ENCODE data around the gene HINFP.
"Not testable (repeated sequence)": the region's sequence is repeated elsewhere in the genome, so short reads cannot be mapped to it uniquely, and the experiment has no call there.

The HINFP gene

DNA sequence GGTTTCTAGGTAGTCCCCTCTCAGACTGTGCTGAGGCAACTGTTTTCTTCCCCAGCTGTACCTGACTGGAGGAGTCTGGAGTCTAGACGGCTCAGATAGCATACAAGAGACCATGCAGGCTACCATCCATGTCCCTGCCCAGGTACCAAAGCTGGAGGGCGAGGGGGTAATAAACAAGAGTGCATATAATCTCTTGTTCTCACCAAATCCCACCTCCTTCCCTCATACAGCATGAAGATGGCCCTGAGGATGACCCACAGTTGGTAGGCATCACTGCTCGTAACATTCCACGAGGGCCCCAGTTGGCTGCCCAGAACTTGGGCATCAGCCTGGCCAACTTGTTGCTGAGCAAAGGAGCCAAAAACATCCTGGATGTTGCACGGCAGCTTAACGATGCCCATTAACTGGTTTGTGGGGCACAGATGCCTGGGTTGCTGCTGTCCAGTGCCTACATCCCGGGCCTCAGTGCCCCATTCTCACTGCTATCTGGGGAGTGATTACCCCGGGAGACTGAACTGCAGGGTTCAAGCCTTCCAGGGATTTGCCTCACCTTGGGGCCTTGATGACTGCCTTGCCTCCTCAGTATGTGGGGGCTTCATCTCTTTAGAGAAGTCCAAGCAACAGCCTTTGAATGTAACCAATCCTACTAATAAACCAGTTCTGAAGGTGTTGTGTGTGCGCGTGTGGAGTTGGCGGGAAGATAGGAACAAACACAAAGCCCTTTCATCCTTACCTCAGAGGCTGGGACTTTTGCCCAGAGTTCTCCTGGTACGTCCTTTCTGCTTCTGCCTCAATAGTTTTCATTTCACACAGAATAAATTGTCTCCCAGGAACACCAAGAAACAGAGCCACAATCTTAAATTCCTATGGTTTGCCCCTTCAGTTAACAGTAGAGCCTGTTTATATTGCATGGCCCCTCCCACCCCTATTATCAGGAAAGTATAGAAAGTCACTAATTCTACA lies 28.2 kb upstream of the HINFP start:
- H3K9me3 Mint-ChIP-seq, result no peaks in the 10 kb centered on the region
- H3K27ac Mint-ChIP-seq, result peak overlapping the region; percentile 98
- H3K4me3 Mint-ChIP-seq, result peak overlapping the region; percentile 87
- no peak for DNase-seq (ENCODE audit: low spot score in 2 of 2)
- H3K36me3 Mint-ChIP-seq, result peaks cover 74% of the 10 kb centered on the region
- H3K4me1 Mint-ChIP-seq, result peaks cover 38% of the 10 kb centered on the region
- no peak for ATAC-seq

DNA sequence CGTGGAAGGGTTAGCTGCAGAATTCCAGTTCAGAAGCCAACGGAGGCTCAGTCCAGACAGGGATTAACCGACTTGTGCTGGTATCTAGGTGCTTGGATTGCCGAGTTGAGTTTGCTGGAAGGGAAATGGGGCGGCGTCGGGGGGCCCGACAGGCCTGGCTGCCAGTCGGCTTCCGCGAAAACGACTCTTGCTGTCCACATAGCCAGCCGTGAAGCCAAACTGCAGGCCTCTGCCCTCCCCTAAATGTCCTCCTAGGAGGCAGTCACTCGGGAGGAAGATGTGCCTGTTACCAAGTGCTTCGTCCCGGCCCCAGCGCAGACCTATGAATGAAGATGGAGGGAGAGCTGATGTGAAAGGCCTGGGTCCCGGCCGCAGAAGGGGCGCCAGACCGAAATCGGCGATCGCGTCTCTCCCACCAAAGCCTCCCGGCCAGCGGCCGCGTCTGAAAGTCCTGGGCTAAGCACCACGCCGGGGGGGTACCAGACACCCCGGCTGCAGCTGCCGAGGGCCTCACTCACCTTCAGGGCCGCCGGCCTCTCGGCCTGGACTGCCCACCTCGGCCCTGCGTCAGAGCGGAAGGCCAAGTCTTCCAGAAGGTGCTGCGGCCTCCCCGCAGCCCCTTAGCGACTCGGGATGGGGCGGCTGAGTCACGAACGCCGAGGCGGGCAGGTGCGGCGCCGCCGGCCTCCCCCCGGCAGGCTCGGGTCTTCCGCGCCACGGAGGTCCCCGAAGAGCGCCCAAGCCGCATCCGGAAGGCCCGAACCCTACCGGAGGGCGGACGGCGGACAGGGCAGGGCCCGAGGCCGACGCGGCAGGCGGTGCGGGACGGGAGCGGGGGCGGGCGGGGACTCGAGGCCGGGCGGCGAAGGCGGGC lies 27.2 kb upstream of the HINFP start:
- peaks cover 84% of the 10 kb centered on the region for H3K36me3 Mint-ChIP-seq
- peaks cover 44% of the 10 kb centered on the region for H3K4me1 Mint-ChIP-seq
- peak overlapping the region; percentile 87 for H3K4me3 Mint-ChIP-seq
- ATAC-seq (peak; percentile 24), DNase-seq (ENCODE audit: low spot score in 2 of 2) (peak; percentile 42 to 77)
- H3K27ac Mint-ChIP-seq, result peak overlapping the region; percentile 98
- H3K9me3 Mint-ChIP-seq, result no peaks in the 10 kb centered on the region

GRCh38 chr11:119094816-119095065 lies 26.6 kb upstream of the HINFP start:
- ATAC-seq, result peak; percentile 59
- H3K9me3 Mint-ChIP-seq, result no peaks in the 10 kb centered on the region
- peaks cover 90% of the 10 kb centered on the region for H3K36me3 Mint-ChIP-seq

DNA sequence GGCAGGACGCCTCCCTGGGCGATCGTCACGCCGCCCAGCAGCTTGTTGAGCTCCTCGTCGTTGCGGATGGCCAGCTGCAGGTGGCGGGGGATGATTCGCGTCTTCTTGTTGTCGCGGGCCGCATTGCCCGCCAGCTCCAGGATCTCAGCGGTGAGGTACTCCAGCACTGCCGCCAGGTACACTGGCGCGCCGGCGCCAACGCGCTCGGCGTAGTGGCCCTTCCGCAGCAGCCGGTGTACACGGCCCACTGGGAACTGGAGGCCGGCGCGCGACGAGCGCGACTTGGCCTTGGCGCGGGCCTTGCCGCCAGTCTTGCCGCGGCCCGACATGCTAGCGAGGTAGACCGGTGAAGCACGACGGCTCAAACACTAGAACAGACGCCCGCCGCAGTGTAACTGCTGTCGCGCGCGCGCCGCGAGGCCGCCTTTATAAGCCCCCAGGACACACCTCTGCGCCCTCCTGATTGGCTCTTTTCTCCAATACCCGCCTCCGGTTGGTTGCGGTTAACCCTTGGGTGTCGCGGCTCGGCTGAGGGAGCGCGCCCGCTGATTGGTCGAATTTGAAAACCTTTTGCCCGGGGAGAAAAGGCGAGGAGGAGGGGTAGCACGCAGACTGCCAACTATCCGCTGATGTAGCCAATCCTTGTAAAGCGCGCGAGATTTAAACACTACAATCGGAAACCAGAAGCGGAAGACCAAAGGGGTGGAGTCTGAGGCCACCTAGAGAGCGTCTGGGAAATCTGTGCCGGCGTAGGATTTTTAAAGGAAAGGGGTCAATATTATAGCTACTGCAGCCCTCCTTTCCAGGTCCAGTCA lies 26.1 kb upstream of the HINFP start:
- Mint-ChIP-seq H3K36me3 (peaks cover 91% of the 10 kb centered on the region), H3K4me3 (peak overlapping the region; percentile 87), H3K27ac (peak overlapping the region; percentile 98), H3K4me1 (peaks cover 52% of the 10 kb centered on the region), H3K9me3 (no peaks in the 10 kb centered on the region)
- ATAC-seq, result peak; percentile 88
- peak; percentile 99 to 100 for DNase-seq (ENCODE audit: low spot score in 2 of 2)

More at GRCh38 chr11:119094816-119095065, 26.6 kb upstream of the HINFP start:
- peaks cover 46% of the 10 kb centered on the region for H3K4me1 Mint-ChIP-seq
- H3K4me3 Mint-ChIP-seq, result peak overlapping the region; percentile 87
- H3K27ac Mint-ChIP-seq, result peak overlapping the region; percentile 98
- peak in 1 of 2 donors; percentile 63 for DNase-seq (ENCODE audit: low spot score in 2 of 2)

- Mint-ChIP-seq H3K4me3 (peak overlapping the region; percentile 88), H3K27ac (peak overlapping the region; percentile 97), H3K4me1 (peaks cover 40% of the 10 kb centered on the region), H3K9me3 (no peaks in the 10 kb centered on the region), H3K36me3 (peaks cover 72% of the 10 kb centered on the region)
- ATAC-seq (no peak), DNase-seq (ENCODE audit: low spot score in 2 of 2) (no peak)
Measured at GRCh38 chr11:119099711-119100110, 21.7 kb upstream of the HINFP start.

DNA sequence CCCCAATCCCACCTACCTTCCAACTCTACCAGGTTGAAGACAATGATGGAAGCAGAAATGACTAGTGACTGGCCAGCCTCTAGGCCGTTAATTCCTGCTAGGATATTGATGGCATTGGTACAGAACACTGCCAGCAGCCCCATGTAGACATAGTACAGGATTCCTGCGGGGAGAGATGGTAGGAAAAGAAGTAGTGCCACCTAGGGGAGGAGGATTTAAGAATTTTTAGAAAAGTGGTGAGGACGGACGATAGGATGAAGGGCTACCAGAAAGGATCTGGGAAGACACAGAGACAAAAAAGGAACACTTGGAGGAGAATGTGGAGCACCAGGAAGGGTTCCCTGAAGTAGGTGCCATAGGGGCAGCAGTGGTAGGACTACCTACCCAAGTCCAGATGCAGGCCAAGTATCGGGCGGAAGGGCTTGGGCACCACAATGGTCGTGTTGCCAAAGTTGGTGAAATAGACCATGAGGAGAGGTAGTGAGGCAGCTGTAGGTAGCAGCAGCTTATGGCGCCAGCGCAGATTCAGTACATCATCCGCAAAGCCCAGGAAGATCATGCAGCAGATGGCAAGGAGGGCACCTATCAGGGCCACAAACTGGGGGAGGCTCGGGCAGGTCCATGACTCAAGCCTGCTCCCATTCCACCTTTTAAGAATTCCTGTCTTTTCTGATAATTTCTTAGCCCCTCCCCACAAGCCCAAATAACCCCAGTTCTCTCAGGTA lies 21.0 kb upstream of the HINFP start:
- Mint-ChIP-seq H3K4me1 (peaks cover 36% of the 10 kb centered on the region), H3K4me3 (peak overlapping the region; percentile 88), H3K36me3 (peaks cover 65% of the 10 kb centered on the region), H3K27ac (peak overlapping the region; percentile 97), H3K9me3 (no peaks in the 10 kb centered on the region)
- ATAC-seq (no peak), DNase-seq (ENCODE audit: low spot score in 2 of 2) (no peak)

DNA sequence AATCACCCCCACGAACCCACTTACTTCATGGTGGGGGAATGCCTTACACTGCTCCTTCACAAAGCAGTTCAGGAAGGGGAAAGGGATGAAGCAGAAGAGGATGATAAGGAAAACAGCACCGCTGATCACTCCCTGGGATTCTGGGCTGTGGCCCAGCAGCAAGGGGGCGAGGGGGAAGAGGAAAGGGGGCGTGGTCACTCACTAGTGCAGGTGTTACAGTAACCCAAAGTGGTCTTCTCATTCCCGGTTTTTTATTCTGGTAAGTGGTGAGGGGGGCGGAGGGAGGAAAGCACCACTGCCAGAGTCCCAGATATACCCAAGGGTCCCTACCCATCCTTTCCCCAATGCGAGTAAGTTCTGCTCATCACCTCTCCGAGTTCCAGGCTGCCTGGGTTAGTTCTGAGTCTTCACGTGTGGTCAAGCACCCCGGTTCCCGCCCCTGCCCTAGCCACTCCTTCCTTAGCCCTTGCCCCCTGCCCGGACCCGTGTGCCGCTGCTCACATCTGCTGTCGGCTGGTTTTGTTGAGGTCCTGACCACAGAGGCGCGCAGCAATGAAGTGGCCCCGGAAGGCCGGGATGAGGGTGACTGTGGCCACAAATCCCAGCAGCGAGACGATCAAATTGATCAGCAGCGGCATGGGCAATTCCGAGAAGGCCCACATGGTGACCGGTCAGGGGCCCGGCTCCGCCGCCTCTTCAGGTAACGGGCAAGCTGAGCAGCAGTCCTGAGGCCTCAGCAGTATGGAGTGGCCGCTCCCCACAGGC lies 20.2 kb upstream of the HINFP start:
- peaks cover 34% of the 10 kb centered on the region for H3K4me1 Mint-ChIP-seq
- no peaks in the 10 kb centered on the region for H3K9me3 Mint-ChIP-seq
- H3K4me3 Mint-ChIP-seq, result peak overlapping the region; percentile 88
- ATAC-seq (peak; percentile 54), DNase-seq (ENCODE audit: low spot score in 2 of 2) (no peak)
- H3K36me3 Mint-ChIP-seq, result peaks cover 57% of the 10 kb centered on the region
- peak overlapping the region; percentile 97 for H3K27ac Mint-ChIP-seq

GRCh38 chr11:119101759-119102423 lies 19.5 kb upstream of the HINFP start, which contains the start of gene DPAGT1:
TSS of gene DPAGT1 (minus strand) at chr11:119101853. CDS start at chr11:119101655, 198 bp downstream.
- peaks cover 50% of the 10 kb centered on the region for H3K36me3 Mint-ChIP-seq
- peaks cover 36% of the 10 kb centered on the region for H3K4me1 Mint-ChIP-seq
- ATAC-seq, result peak; percentile 90
- peak; percentile 70 to 92 for DNase-seq (ENCODE audit: low spot score in 2 of 2)
- peak within 1 kb of the TSS; percentile 97 for H3K27ac Mint-ChIP-seq
- no peaks in the 10 kb centered on the region for H3K9me3 Mint-ChIP-seq
- H3K4me3 Mint-ChIP-seq, result peak within 1 kb of the TSS; percentile 88

DNA sequence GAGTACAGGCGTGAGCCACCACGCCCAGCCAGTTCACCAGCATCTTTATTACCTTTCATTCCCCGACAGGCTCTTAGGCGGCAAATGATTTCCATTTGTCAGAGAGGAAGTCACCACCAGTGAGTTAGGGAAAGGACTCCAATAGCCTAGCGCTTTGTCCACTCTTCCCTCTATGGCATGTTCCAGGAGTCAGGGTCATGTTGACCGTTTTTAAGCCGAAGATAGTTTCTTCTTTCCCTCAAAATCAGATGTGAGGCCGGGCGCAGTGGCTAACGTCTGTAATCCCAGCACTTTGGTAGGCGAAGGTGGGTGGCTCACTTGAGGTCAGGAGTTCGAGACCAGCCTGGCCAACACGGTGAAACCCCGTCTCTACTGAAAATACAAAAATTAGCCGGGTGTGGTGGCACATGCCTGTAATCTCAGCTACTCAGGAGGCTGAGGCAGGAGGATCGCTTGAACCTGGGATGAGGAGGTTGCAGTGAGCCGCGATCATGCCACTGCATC lies 18.2 kb upstream of the HINFP start:
- DNase-seq (ENCODE audit: low spot score in 2 of 2); ATAC-seq; H3K9me3 Mint-ChIP-seq: not testable (repeated sequence)
- peaks cover 39% of the 10 kb centered on the region for H3K36me3 Mint-ChIP-seq
- peak overlapping the region; percentile 88 for H3K4me3 Mint-ChIP-seq
- peaks cover 39% of the 10 kb centered on the region for H3K4me1 Mint-ChIP-seq
- peak overlapping the region; percentile 97 for H3K27ac Mint-ChIP-seq

GRCh38 chr11:119103793-119104192 lies 17.6 kb upstream of the HINFP start:
- no peak for ATAC-seq
- Mint-ChIP-seq H3K4me1 (peaks cover 42% of the 10 kb centered on the region), H3K27ac (no peak overlapping the region), H3K9me3 (no peaks in the 10 kb centered on the region), H3K36me3 (peaks cover 39% of the 10 kb centered on the region), H3K4me3 (no peak overlapping the region)
- DNase-seq (ENCODE audit: low spot score in 2 of 2), result no peak

DNA sequence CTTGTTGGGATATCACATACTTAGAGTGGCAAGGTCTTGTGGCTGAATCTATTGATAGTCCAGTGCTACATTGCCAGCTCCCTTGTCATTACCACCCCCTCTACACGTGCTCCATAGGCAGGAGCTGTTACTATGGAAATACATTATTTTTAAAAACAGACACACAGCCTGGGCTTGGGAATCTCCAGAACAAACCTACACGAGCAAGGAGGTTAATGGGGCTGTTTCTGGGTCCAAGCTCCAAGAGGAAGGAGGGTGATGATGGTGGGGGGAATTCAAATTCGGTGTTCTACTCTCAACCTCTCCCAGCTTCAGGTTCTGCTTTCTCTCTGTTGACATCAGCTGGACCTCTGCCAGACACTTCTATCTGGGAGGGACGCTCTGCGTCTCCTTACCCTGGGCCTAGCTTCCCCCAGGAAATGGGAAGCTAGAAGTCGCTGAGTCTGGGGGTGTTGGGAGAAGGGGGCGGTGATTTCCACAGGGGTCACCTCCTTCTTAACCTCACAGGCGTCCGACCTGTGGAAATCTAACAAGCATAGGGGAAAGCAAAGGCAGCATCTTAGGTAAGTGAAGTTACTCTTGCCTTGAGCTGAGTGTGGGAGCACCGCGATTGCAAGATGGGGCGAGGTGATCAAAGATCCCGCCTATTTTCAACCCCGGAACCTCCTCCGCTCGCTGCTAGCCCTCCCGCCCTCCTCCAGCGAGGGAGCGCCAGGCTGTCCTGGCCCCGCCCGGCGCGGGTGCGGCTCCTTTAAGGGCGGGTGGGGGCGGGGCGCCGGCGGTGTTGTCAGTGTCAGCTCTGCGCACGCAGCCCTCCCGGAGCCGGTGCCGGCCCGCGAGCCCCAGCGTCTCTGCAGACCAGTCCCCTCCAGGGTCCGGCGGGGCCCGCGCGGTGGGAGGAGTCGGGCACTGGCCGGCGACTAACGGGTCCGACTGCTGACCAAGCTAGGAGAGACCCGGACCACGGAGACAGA lies 14.5 kb upstream of the HINFP start, which contains the start of gene C2CD2L:
C2CD2L (plus strand) TSS at position 781 of the 974 bp plus-strand sequence. CDS start 398 bp downstream, outside the sequence.
- Mint-ChIP-seq H3K36me3 (peaks cover 31% of the 10 kb centered on the region), H3K27ac (peak within 1 kb of the TSS; percentile 95), H3K9me3 (no peaks in the 10 kb centered on the region), H3K4me1 (peaks cover 42% of the 10 kb centered on the region), H3K4me3 (peak within 1 kb of the TSS; percentile 88)
- DNase-seq (ENCODE audit: low spot score in 2 of 2), result peak; percentile 70 to 87
- ATAC-seq, result peak; percentile 90

- H3K36me3 Mint-ChIP-seq, result peaks cover 29% of the 10 kb centered on the region
Measured at GRCh38 chr11:119107538-119108145, 13.7 kb upstream of the HINFP start.

More at GRCh38 chr11:119107538-119108145, 13.7 kb upstream of the HINFP start:
- DNase-seq (ENCODE audit: low spot score in 2 of 2), result no peak
- Mint-ChIP-seq H3K4me1 (peaks cover 42% of the 10 kb centered on the region), H3K27ac (peak overlapping the region; percentile 86), H3K4me3 (peak overlapping the region; percentile 88), H3K9me3 (no peaks in the 10 kb centered on the region)
- peak; percentile 36 for ATAC-seq

Measured in stimulated activated effector memory CD8-positive, alpha-beta T cell treated with anti-CD3 and anti-CD28 coated beads, Interleukin-12 subunit alpha, Interleukin-12 subunit beta, amount 100 ng/mL, for 72 hours (primary cell).